ENCODE data around the gene TNFAIP6.
"Not testable (repeated sequence)": the region's sequence is repeated elsewhere in the genome, so short reads cannot be mapped to it uniquely, and the experiment has no call there.

GRCh38 chr2:151421681-151422080 is 64.3 kb downstream of the TNFAIP6 start:
- TF ChIP-seq, protein P1, sequence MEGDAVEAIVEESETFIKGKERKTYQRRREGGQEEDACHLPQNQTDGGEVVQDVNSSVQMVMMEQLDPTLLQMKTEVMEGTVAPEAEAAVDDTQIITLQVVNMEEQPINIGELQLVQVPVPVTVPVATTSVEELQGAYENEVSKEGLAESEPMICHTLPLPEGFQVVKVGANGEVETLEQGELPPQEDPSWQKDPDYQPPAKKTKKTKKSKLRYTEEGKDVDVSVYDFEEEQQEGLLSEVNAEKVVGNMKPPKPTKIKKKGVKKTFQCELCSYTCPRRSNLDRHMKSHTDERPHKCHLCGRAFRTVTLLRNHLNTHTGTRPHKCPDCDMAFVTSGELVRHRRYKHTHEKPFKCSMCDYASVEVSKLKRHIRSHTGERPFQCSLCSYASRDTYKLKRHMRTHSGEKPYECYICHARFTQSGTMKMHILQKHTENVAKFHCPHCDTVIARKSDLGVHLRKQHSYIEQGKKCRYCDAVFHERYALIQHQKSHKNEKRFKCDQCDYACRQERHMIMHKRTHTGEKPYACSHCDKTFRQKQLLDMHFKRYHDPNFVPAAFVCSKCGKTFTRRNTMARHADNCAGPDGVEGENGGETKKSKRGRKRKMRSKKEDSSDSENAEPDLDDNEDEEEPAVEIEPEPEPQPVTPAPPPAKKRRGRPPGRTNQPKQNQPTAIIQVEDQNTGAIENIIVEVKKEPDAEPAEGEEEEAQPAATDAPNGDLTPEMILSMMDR (tag by site-specific recombination; IDR thresholded peaks at IDR 0.05) = not testable (repeated sequence)
- TF ChIP-seq ZIC2 (tag by site-specific recombination; IDR thresholded peaks at IDR 0.05); ZNF155 (tag by site-specific recombination; IDR thresholded peaks at IDR 0.05); TRIM28 (IDR thresholded peaks at IDR 0.05; ENCODE audit: borderline replicate concordance, low read length); ZNF391 (tag by site-specific recombination; IDR thresholded peaks at IDR 0.05; ENCODE audit: borderline replicate concordance, low read depth): not testable (repeated sequence)
